Parathyroid adenoma (tissue), 2 donors: ENCODE measurements around the gene SLC11A1.

Source experiments
- H2AFZ ChIP-seq: fragments of 300-600 bp; sonication (generic); one replicate; pipeline ENCODE4 v1.7.0; 2017; ENCODE audit warnings: antibody characterized with exemption, mild to moderate bottlenecking
- H3K27ac ChIP-seq: fragments of 300-600 bp; sonication (generic); one replicate; pipeline ENCODE4 v1.7.0; 2017
- H3K27me3 ChIP-seq: fragments of 300-600 bp; sonication (generic); one replicate; pipeline ENCODE4 v1.7.0; 2017; ENCODE audit warnings: low read length; ENCODE audit not compliant: control insufficient read depth, insufficient read depth
- H3K36me3 ChIP-seq: fragments of 300-600 bp; sonication (generic); one replicate; pipeline ENCODE4 v1.7.0; 2017; ENCODE audit warnings: low read length; ENCODE audit not compliant: control insufficient read depth, insufficient read depth
- H3K4me1 ChIP-seq: fragments of 300-600 bp; sonication (generic); one replicate; pipeline ENCODE4 v1.7.0; 2017; ENCODE audit warnings: control low read depth
- H3K4me2 ChIP-seq: fragments of 300-600 bp; sonication (generic); one replicate; pipeline ENCODE4 v1.7.0; 2017; ENCODE audit warnings: low read length
- H3K4me3 ChIP-seq: fragments of 300-600 bp; sonication (generic); one replicate; pipeline ENCODE4 v1.7.0; 2017; ENCODE audit warnings: low read depth, low read length
- H3K79me2 ChIP-seq: fragments of 300-600 bp; sonication (generic); one replicate; pipeline ENCODE4 v1.7.0; 2017; ENCODE audit warnings: control low read depth
- H3K9ac ChIP-seq: fragments of 300-600 bp; sonication (generic); one replicate; pipeline ENCODE4 v1.7.0; 2017; ENCODE audit warnings: mild to moderate bottlenecking
- H3K9me3 ChIP-seq: fragments of 300-600 bp; sonication (generic); one replicate; pipeline ENCODE4 v1.7.0; 2017; ENCODE audit warnings: low read length; ENCODE audit not compliant: control insufficient read depth
- CTCF ChIP-seq: fragments of 300-600 bp; sonication (generic); IDR thresholded peaks from one replicate; pipeline ENCODE4 v1.7.0; 2017; ENCODE audit warnings: antibody characterized with exemption, mild to moderate bottlenecking
- donor health status: primary hyperparathyroidism.

SLC11A1 gene

DNA sequence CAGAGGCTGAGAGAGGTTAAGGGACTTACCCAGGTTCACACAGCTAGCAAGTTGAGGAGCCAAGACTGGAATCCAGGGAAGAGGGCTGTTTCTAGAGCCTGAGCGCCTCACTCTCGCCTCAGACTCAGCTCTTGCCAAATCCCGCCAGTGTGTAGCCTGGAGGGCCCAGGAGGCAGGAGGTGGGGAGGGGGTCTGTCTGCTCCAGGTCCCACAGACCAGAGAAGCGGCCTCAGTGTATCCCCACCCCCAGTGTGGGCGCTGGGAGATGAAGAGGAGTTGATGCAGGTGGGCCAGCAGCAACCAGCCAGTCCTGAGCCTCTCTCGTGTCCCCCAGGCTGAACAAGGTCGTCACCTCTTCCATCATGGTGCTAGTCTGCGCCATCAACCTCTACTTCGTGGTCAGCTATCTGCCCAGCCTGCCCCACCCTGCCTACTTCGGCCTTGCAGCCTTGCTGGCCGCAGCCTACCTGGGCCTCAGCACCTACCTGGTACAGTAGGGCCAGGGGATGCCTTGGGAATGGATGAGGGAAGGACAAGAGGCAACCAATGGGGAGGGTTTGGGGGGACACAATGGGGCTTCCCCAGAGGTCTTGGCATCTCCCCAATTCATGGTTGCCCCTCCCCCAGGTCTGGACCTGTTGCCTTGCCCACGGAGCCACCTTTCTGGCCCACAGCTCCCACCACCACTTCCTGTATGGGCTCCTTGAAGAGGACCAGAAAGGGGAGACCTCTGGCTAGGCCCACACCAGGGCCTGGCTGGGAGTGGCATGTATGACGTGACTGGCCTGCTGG is 12.4 kb downstream of the SLC11A1 start:
- Histone ChIP-seq H3K4me2 (no peak overlapping the region), H3K9me3 (no peaks in the 10 kb centered on the region), H3K4me1 (peaks cover 3% of the 10 kb centered on the region), H3K79me2 (no peaks in the 10 kb centered on the region), H3K9ac (no peak overlapping the region), H3K27me3 (no peaks in the 10 kb centered on the region), H2AFZ (no peak overlapping the region), H3K36me3 (no peaks in the 10 kb centered on the region), H3K4me3 (no peak overlapping the region), H3K27ac (no peak overlapping the region)
- TF ChIP-seq CTCF = no peak

- Histone ChIP-seq H3K4me3 (no peak overlapping the region), H3K27me3 (no peaks in the 10 kb centered on the region), H2AFZ (no peak overlapping the region), H3K36me3 (no peaks in the 10 kb centered on the region), H3K27ac (no peak overlapping the region), H3K9ac (no peak overlapping the region), H3K4me1 (peaks cover 3% of the 10 kb centered on the region), H3K79me2 (no peaks in the 10 kb centered on the region), H3K9me3 (no peaks in the 10 kb centered on the region), H3K4me2 (no peak overlapping the region)
- no peak for TF ChIP-seq CTCF
Measured at GRCh38 chr2:218395090-218395444, 13.0 kb downstream of the SLC11A1 start.

DNA sequence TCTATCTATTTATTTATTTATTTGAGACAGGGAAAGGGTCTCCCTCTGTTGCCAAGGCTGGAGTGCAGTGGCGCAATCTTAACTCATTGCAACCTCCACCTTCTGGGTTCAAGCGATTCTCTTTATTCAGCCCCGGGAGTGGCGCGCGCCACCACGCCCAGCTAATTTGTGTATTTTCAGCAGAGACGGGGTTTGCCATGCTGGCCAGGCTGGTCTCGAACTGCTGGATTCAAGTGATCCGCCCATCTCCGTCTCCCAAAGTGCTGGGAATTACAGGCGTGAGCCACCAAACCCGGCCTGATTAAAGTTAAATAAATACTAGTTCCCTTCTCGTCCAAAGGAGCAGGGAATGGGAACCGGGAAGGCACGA is 13.4 kb downstream of the SLC11A1 start:
- Histone ChIP-seq H3K4me1 (peaks cover 3% of the 10 kb centered on the region), H3K9ac (no peak overlapping the region), H2AFZ (peak overlapping the region; percentile 95), H3K79me2 (no peaks in the 10 kb centered on the region), H3K4me3 (peak overlapping the region; percentile 99), H3K9me3 (no peaks in the 10 kb centered on the region), H3K27me3 (no peaks in the 10 kb centered on the region), H3K27ac (peak overlapping the region; percentile 95), H3K36me3 (no peaks in the 10 kb centered on the region), H3K4me2 (peak overlapping the region; percentile 37)
- no peak for TF ChIP-seq CTCF

- Histone ChIP-seq H3K79me2 (no peaks in the 10 kb centered on the region), H3K9ac (peak overlapping the region; percentile 47), H3K4me1 (peaks cover 3% of the 10 kb centered on the region), H3K27me3 (no peaks in the 10 kb centered on the region), H3K9me3 (no peaks in the 10 kb centered on the region), H2AFZ (peak overlapping the region; percentile 95), H3K36me3 (no peaks in the 10 kb centered on the region), H3K4me3 (peak overlapping the region; percentile 99), H3K27ac (peak overlapping the region; percentile 95), H3K4me2 (peak overlapping the region; percentile 99)
- TF ChIP-seq CTCF = peak; percentile 97
Measured at GRCh38 chr2:218395826-218396687, 14.0 kb downstream of the SLC11A1 start.
